Adrenal gland (tissue), 5 donors: ENCODE measurements around the gene ANKRD27.
A peak's percentile ranks its signal among the peaks of the same experiment; 100 is the strongest.

ENCODE experiments used
- CTCF ChIP-seq, 6 experiments: fragments of 450-650 bp in 4 of 6; fragments of 200-600 bp in 2 of 6; sonication (generic) in 1 of 6; IDR thresholded peaks; 1 replicate in 5 of 6; 2 replicates in 1 of 6; pipeline versions ENCODE4 v1.5.1 to v1.8.0; 2016 to 2021; ENCODE audit warnings: antibody characterized with exemption in 6 of 6, mild to moderate bottlenecking in 2 of 6, moderate library complexity in 1 of 6
- POLR2A ChIP-seq, 2 donors: fragments of 450-650 bp; IDR thresholded peaks; one replicate each; pipeline ENCODE4 v1.6.1; 2017; ENCODE audit warnings: antibody characterized with exemption in 2 of 2, mild to moderate bottlenecking in 2 of 2, moderate library complexity in 1 of 2
- donor health status: DM: no; HTN: no; CAD: no.

- TF ChIP-seq CTCF (IDR thresholded peaks at IDR 0.05) = peak in 2 of 6 experiments; percentile 13 to 26
- no peak for TF ChIP-seq POLR2A (IDR thresholded peaks at IDR 0.05)
These were observed 638 bp downstream of the ANKRD27 start for GRCh38 chr19:32674153-32674930.
